Fibroblast of villous mesenchyme (primary cell): Measurements from ENCODE around the gene PRADC1. TPM values are rescaled to one million over a fixed set of nuclear protein-coding genes. Genes with fewer than 3 reads are reported as not detected.
"Not testable (repeated sequence)": the region's sequence is repeated elsewhere in the genome, so short reads cannot be mapped to it uniquely, and the experiment has no call there.

Experiments used
- DNase-seq: peaks from one replicate; pipeline ENCODE4 v3.0.0-alpha.2; 2010; ENCODE audit warnings: low read depth
- H3K4me3 ChIP-seq: 2 replicates; pipeline ENCODE4 v1.5.1; 2011; ENCODE audit warnings: low read depth, mild to moderate bottlenecking, low read length
- total RNA-seq: library from RNA; depleted of rRNA; stranded (reverse); fragments of >200 nt; gene quantifications from 2 replicates; pipeline ENCODE4 v1.2.3, GENCODE V29; 2012
- TF ChIP-seq, protein P1 (sequence below): IDR thresholded peaks from 2 replicates; pipeline ENCODE4 v1.5.1; 2012; ENCODE audit warnings: low read depth, mild to moderate bottlenecking, low read length; ENCODE audit not compliant: insufficient read depth

Gene PRADC1
- total RNA-seq, 1 donor, result 18.1 TPM

DNA sequence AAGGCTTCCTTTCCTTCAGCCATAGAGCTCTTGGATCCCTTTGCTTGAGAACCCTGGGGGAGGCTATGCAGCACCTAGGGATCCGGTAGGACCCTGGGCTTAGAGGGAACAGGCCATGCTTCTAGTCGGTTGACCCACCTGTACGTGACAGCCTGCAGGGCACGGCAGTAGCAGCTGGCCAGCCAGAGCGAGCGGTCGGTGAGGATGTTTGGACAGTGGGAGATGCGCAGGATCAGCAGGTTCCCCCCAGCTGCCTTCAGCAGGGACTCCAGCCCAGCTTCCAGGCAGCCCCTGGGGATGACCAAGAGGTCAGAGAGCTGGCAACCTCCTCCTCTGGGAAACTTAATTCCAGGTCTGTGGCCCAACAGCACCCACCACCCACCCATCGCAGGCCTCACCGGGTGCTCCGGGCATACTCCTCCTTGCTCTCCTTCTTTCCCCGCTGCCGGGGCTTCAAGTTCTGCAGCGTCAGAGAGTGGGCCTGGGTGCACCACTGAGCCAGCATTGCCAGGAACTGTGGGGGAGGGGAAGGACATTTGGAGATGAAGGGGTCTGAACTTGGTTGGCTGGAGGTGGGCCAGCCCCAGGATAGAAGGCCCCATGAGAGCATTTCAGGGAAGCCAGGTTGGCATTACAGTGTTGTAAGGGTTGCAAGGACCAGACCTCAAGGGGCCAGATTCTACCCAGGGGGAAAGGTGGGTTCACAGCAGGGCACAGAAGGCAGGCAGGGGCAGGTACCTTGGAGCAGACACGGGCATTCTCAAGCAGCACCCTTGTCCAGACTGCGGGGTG lies 30.7 kb upstream of the PRADC1 start:
- no peak overlapping the region for H3K4me3 ChIP-seq
- DNase-seq, result no peak
- TF ChIP-seq, protein P1, sequence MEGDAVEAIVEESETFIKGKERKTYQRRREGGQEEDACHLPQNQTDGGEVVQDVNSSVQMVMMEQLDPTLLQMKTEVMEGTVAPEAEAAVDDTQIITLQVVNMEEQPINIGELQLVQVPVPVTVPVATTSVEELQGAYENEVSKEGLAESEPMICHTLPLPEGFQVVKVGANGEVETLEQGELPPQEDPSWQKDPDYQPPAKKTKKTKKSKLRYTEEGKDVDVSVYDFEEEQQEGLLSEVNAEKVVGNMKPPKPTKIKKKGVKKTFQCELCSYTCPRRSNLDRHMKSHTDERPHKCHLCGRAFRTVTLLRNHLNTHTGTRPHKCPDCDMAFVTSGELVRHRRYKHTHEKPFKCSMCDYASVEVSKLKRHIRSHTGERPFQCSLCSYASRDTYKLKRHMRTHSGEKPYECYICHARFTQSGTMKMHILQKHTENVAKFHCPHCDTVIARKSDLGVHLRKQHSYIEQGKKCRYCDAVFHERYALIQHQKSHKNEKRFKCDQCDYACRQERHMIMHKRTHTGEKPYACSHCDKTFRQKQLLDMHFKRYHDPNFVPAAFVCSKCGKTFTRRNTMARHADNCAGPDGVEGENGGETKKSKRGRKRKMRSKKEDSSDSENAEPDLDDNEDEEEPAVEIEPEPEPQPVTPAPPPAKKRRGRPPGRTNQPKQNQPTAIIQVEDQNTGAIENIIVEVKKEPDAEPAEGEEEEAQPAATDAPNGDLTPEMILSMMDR, result no peak

DNA sequence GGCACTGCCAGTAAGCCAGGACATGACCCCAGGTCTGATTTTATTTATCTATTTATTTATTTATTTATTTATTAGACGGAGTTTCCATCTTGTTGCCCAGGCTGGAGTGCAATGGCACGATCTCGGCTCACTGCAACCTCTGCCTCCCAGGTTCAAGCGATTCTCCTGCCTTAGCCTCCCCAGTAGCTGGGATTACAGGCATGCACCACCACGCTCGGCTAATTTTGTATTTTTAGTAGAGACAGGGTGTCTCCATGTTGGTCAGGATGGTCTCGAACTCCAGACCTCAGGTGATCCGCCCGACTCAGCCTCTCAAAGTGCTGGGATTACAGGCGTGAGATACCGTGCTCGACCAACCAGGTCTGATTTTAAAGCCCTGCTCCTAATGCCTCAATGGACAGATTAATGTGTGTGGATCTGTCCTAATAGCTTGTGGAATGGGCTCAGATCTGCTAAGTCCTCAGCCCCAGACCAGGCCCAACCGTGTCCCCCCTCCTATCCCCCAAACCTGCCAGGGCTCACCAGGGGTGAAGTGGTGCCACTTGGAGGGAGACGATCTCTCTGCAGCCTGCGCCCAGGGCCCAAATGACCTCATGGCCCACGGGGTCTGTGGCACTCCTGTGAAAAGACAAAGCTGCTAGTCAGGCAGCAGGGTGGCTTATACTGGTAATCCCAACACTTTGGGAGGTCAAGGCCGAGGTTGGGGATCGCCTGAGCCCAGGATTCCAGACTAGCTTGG lies 29.8 kb upstream of the PRADC1 start:
- H3K4me3 ChIP-seq, DNase-seq: not testable (repeated sequence)

DNA sequence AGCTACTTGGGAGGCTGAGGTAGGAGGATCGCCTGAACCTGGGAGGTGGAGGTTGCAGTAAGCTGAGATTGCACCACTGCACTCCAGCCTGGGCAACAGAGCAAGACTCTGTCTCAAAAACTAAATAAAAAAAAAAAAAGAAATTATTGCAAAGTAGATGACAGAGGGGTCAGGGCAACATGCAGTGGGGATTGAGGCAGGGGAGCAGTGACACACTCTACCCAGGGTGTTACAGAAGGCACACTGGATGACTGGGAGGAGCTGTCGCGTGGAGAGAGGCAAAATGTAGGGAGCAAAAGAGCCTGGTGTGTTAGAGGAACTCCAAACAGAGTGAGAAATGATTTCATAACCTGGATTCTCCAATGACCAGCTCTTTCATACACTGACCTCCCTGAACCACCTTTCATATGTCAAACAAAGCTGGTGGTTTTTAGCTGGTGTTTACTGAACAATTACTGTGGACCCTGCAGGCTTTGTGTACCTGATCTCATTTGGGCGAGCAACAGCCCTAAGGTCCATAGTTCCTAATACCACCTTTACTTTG lies 29.1 kb upstream of the PRADC1 start:
- TF ChIP-seq, protein P1, result no peak
- no peak overlapping the region for H3K4me3 ChIP-seq
- DNase-seq, result no peak

DNA sequence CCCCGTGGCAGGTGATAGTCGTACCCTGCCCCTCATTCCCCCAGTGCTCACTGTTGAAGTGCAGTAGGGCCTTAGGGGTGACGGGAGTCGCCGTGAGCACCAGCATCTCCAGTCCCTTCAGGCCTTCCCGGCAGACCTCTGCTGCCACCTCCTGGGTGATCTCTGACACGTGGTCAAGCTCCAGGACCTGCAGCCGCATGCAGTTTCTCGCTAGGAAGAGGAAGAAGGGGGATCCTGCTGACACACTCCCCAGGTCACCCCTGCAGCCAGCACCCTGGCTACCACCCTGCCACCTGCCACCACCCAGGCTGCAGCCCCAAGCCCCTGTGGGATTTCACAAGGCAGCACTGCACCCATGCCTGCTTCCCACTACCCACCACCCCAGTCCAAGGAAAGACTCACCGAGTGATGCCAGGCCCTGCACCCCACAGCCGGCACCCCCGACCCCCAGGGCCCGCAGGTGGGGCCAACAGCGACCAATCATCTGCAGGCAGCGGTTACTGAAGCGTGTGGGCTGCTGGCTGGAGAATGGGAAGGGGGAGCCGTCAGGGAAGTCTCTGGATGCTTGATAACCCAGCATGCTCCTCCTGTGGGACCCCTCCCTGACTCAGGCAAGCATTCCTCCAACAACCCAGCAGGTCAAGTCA lies 27.4 kb upstream of the PRADC1 start:
- DNase-seq, result peak; percentile 49
- TF ChIP-seq, protein P1, result peak; percentile 50
- H3K4me3 ChIP-seq, result no peak overlapping the region

DNA sequence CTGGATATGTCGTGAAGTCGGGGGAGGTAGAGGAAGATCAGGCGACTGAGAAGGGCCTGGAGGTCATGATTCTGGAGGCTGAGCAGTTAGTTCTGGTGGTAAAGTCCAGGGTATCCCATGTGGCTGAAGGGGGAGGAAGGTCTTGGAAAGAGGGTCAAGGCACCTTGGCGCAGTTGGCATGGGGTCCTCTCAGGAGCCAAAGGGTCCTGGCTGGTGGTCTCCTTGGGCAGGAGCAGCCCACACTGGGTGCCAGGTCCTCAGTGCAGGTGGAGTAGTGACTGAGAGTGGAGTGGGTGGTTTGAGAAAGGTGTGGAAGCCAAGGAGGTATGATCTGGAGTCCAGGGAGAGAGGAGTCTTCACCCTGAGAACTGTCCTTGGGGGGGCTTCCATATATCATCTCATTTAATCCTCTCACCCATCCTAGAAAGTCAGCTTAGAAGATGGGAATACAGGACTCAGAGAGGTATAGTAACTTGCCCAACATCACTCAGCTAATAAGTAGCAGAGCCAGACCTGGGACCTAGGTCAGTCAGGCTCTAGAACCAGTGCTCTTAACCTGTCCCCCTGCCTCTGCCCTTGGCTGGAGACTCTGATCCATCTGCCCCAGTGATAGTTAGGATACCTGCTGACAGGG lies 26.8 kb upstream of the PRADC1 start:
- TF ChIP-seq, protein P1, result no peak
- H3K4me3 ChIP-seq, result no peak overlapping the region
- no peak for DNase-seq

DNA sequence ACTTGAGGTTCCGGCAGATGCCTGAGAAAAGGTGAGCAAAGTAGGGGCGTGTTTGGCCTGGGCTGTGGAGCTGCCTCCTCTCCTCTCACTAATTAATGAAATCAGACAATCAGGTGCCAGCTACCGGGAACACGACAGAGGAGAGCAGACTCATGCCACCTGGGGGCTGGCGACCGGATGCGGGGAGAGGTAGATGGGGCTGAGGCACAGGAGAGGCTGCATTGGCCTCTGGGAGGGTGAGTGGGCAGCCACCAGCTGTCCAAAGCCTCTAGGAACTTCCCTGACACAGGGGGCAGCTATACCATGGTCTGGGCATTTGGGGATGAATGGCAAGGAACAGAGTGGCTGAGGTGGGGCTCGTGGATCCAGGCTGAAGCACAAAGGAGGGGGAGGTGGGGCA lies 26.2 kb upstream of the PRADC1 start:
- TF ChIP-seq, protein P1, result no peak
- no peak overlapping the region for H3K4me3 ChIP-seq
- no peak for DNase-seq
